HG03469 (cell line): ENCODE results near the gene BEND3.
"Not testable (repeated sequence)": the region's sequence is repeated elsewhere in the genome, so short reads cannot be mapped to it uniquely, and the experiment has no call there.

Source experiments
- ATAC-seq: cut with Tn5 transposase; IDR thresholded peaks from one replicate; pipeline ENCODE4 v1.9.1; 2021; ENCODE audit warnings: mild to moderate bottlenecking, moderate library complexity, moderate number of reproducible peaks; ENCODE audit not compliant: unreplicated experiment

Gene BEND3

GRCh38 chr6:107114926-107115694 is at the start of gene BEND3:
Gene BEND3 (minus strand): TSS chr6:107115515. CDS start chr6:107099285, 16,230 bp downstream.
- peak; percentile 17 for ATAC-seq

- not testable (repeated sequence) for ATAC-seq
Observed at GRCh38 chr6:107164299-107164698, 49.0 kb upstream of the BEND3 start.

- no peak for ATAC-seq
Observed at GRCh38 chr6:107161521-107161920, 46.2 kb upstream of the BEND3 start.

GRCh38 chr6:107156617-107157016 is 41.3 kb upstream of the BEND3 start:
- ATAC-seq, result no peak

GRCh38 chr6:107154801-107155160 is 39.5 kb upstream of the BEND3 start:
- no peak for ATAC-seq

- no peak for ATAC-seq
Observed at GRCh38 chr6:107154131-107154800, 39.0 kb upstream of the BEND3 start.

- no peak for ATAC-seq
Observed at GRCh38 chr6:107152638-107153430, 37.5 kb upstream of the BEND3 start.

GRCh38 chr6:107144666-107145065 is 29.4 kb upstream of the BEND3 start:
- ATAC-seq, result no peak

GRCh38 chr6:107144014-107144413 is 28.7 kb upstream of the BEND3 start:
- ATAC-seq, result no peak

- no peak for ATAC-seq
Observed at GRCh38 chr6:107140581-107140980, 25.3 kb upstream of the BEND3 start.

GRCh38 chr6:107136324-107136723 is 21.0 kb upstream of the BEND3 start:
- ATAC-seq, result not testable (repeated sequence)

- ATAC-seq, result not testable (repeated sequence)
Observed at GRCh38 chr6:107135048-107135680, 19.8 kb upstream of the BEND3 start.

GRCh38 chr6:107132330-107132954 is 17.1 kb upstream of the BEND3 start:
- no peak for ATAC-seq

- ATAC-seq, result peak; percentile 46
Observed at GRCh38 chr6:107129370-107129925, 14.1 kb upstream of the BEND3 start.

GRCh38 chr6:107128577-107128976 is 13.3 kb upstream of the BEND3 start:
- ATAC-seq, result no peak

- no peak for ATAC-seq
Observed at GRCh38 chr6:107128175-107128574, 12.9 kb upstream of the BEND3 start.

GRCh38 chr6:107125771-107126170 is 10.5 kb upstream of the BEND3 start:
- no peak for ATAC-seq

- peak; percentile 46 for ATAC-seq
Observed at GRCh38 chr6:107124934-107125348, 9.6 kb upstream of the BEND3 start.

GRCh38 chr6:107123501-107123900 is 8.2 kb upstream of the BEND3 start:
- no peak for ATAC-seq

GRCh38 chr6:107122748-107123147 is 7.4 kb upstream of the BEND3 start:
- ATAC-seq, result no peak
